Endothelial cell of umbilical vein (primary cell): ENCODE results near the gene PPIL1. TPM values are rescaled to one million over a fixed set of nuclear protein-coding genes. Genes with fewer than 3 reads are reported as not detected.

Source experiments
- BruUV-seq: library from RNA; stranded (reverse); fragments of 400-500 nt; replicated peaks from 2 replicates; lab custom pipeline; 2021; lab: Mats Ljungman, UMichigan
- CTCF ChIA-PET: fragments of 300-600, 350-600 bp; sonication (Branson Sonifier 250); formaldehyde crosslinking; loops from one replicate; lab custom pipeline; 2021; ENCODE audit warnings: antibody characterized with exemption, inconsistent platforms; lab: Charles Lee
- POLR2A ChIA-PET: fragments of 300-600, 350-600 bp; sonication (Branson Sonifier 250); formaldehyde crosslinking; loops from one replicate; lab custom pipeline; 2021; ENCODE audit warnings: antibody characterized with exemption, inconsistent platforms; lab: Charles Lee
- DNase-seq: peaks from one replicate; pipeline ENCODE4 v3.0.0-alpha.2; 2011; ENCODE audit warnings: low read depth, low spot score
- FAIRE-seq: peaks from 2 replicates; lab custom pipeline; 2011; peaks lifted over from hg19 to GRCh38; lab: Jason Lieb, UNC
- H2AFZ ChIP-seq: 2 replicates; pipeline ENCODE4 v1.6.0; 2012; ENCODE audit warnings: low read depth, low read length, control low read depth, inconsistent platforms
- H3K27ac ChIP-seq: 2 replicates; pipeline ENCODE4 v1.5.1; 2011; ENCODE audit warnings: low read depth, mild to moderate bottlenecking, control low read depth, low read length, moderate library complexity; ENCODE audit not compliant: insufficient read depth
- H3K27me3 ChIP-seq, 2 experiments: 2 replicates each; pipeline versions ENCODE4 v1.6.0 to v1.6.1; 2011; ENCODE audit warnings: low read length in 2 of 2, mixed read lengths in 1 of 2; ENCODE audit not compliant: control insufficient read depth in 2 of 2, insufficient read depth in 2 of 2
- H3K36me3 ChIP-seq, 2 experiments: 2 replicates in 1 of 2; 3 replicates in 1 of 2; pipeline ENCODE4 v1.5.1; 2011; ENCODE audit warnings: low read length in 2 of 2, mild to moderate bottlenecking in 1 of 2, moderate library complexity in 1 of 2; ENCODE audit not compliant: control insufficient read depth in 2 of 2, insufficient read depth in 2 of 2; ENCODE audit errors: extremely low read depth in 1 of 2
- H3K4me1 ChIP-seq: 3 replicates; pipeline ENCODE4 v1.5.1; 2011; ENCODE audit warnings: mild to moderate bottlenecking, low read length; ENCODE audit not compliant: control insufficient read depth, insufficient read depth; ENCODE audit errors: extremely low read depth
- H3K4me2 ChIP-seq: 2 replicates; pipeline ENCODE4 v1.6.1; 2011; ENCODE audit warnings: low read length, control low read depth, mixed read lengths; ENCODE audit not compliant: insufficient read depth
- H3K4me3 ChIP-seq, 3 experiments: fragments of 200-600 bp in 1 of 3; sonication (generic), shearing (Covaris generic) in 1 of 3; replicated peaks in 1 of 3; 2 replicates each; pipeline ENCODE4 v1.5.1; 2011 to 2016; ENCODE audit warnings: control low read depth in 3 of 3, low read length in 3 of 3, mild to moderate bottlenecking in 2 of 3, inconsistent platforms in 1 of 3, low read depth in 1 of 3, moderate library complexity in 1 of 3; ENCODE audit not compliant: insufficient read depth in 1 of 3
- H3K79me2 ChIP-seq: 2 replicates; pipeline ENCODE4 v1.6.0; 2012; ENCODE audit warnings: low read length, inconsistent platforms; ENCODE audit not compliant: control insufficient read depth, insufficient read depth
- H3K9ac ChIP-seq: replicated peaks from 2 replicates; pipeline ENCODE3; 2011; ENCODE audit warnings: low read length, control low read depth; ENCODE audit not compliant: insufficient read depth; ENCODE audit errors: extremely low read depth
- H3K9me1 ChIP-seq: replicated peaks from 3 replicates; pipeline ENCODE4 v1.6.0; 2011; ENCODE audit warnings: mild to moderate bottlenecking, low read length; ENCODE audit not compliant: control insufficient read depth, insufficient read depth; ENCODE audit errors: extremely low read depth
- H3K9me3 ChIP-seq: replicated peaks from 2 replicates; pipeline ENCODE4 v1.5.1; 2012; ENCODE audit warnings: low read length, inconsistent platforms; ENCODE audit not compliant: control insufficient read depth, insufficient read depth
- H4K20me1 ChIP-seq: replicated peaks from 2 replicates; pipeline ENCODE3; 2011; ENCODE audit warnings: mild to moderate bottlenecking, low read length; ENCODE audit not compliant: control insufficient read depth, insufficient read depth; ENCODE audit errors: extremely low read depth
- EZH2 ChIP-seq: IDR thresholded peaks from 2 replicates; pipeline ENCODE4 v1.6.1; 2012; ENCODE audit warnings: borderline replicate concordance, low read depth, mild to moderate bottlenecking, moderate library complexity, low read length, inconsistent platforms; ENCODE audit not compliant: severe bottlenecking
- FOS ChIP-seq: IDR thresholded peaks from 2 replicates; pipeline ENCODE4 v1.6.1; 2011; ENCODE audit warnings: mild to moderate bottlenecking, low read length, moderate library complexity, borderline replicate concordance; ENCODE audit not compliant: insufficient read depth
- GATA2 ChIP-seq: IDR thresholded peaks from 2 replicates; pipeline ENCODE4 v1.7.0; 2011; ENCODE audit warnings: low read depth, mild to moderate bottlenecking, moderate library complexity, mixed read lengths, low read length; ENCODE audit not compliant: insufficient read length, insufficient read depth
- JUN ChIP-seq: IDR thresholded peaks from 2 replicates; pipeline ENCODE4 v1.6.1; 2011; ENCODE audit warnings: borderline replicate concordance, low read depth; ENCODE audit not compliant: insufficient read length, insufficient read depth
- MAX ChIP-seq: IDR thresholded peaks from 2 replicates; pipeline ENCODE4 v1.6.1; 2011; ENCODE audit not compliant: insufficient read depth, insufficient read length
- MYC ChIP-seq: IDR thresholded peaks from one replicate; pipeline ENCODE4 v1.6.1; 2011; ENCODE audit warnings: mild to moderate bottlenecking, low read depth, low read length
- POLR2A ChIP-seq: IDR thresholded peaks from 2 replicates; pipeline ENCODE4 v1.6.1; 2012; ENCODE audit warnings: low read depth, mild to moderate bottlenecking, control low read depth, low read length
- POLR2AphosphoS5 ChIP-seq: IDR thresholded peaks from 2 replicates; pipeline ENCODE4 v1.6.1; 2012; ENCODE audit warnings: low read depth, mild to moderate bottlenecking, control low read depth, low read length, moderate library complexity; ENCODE audit not compliant: insufficient read depth
- dilution Hi-C: fragments of 300-500 bp; cut with MboI; formaldehyde crosslinking; loops from one replicate; pipeline ENCODE4 v1.15.0; 2019; ENCODE audit warnings: low sequenced_read_pairs; ENCODE audit not compliant: extremely low pct_ligation_motif_present
- intact Hi-C: fragments of 100-400 bp; cut with micrococcal nuclease; formaldehyde crosslinking; loops from one replicate; pipeline ENCODE4 v1.10.0; 2022
- polyA plus RNA-seq, 4 experiments: library from polyadenylated mRNA; depleted of rRNA in 3 of 4; stranded (reverse) in 3 of 4; unstranded in 1 of 4; fragments of >200 nt; gene quantifications; 2 replicates each; pipeline versions ENCODE4 v1.2.1 to v1.2.3, GENCODE V29; 2011 to 2012; ENCODE audit warnings: missing spikeins in 1 of 4
- total RNA-seq: library from RNA; stranded (reverse); gene quantifications from 2 replicates; pipeline ENCODE4 v1.2.3, GENCODE V29; 2021
- TF ChIP-seq, protein P1 (sequence below), 2 donors: IDR thresholded peaks; 1 replicate in 1 of 2; 2 replicates in 1 of 2; pipeline ENCODE4 v1.5.1; 2011; ENCODE audit warnings: low read length in 2 of 2, mild to moderate bottlenecking in 2 of 2, moderate library complexity in 2 of 2, control low read depth in 1 of 2, inconsistent platforms in 1 of 2, low read depth in 1 of 2; ENCODE audit not compliant: insufficient read depth in 1 of 2; ENCODE audit errors: extremely low read depth in 1 of 2

PPIL1 gene
- total and polyA plus RNA-seq, 2 donors (not counting 3 experiments of a cell fraction or from before 2014, with no cell fraction given): 28.6 to 35.6 TPM

DNA sequence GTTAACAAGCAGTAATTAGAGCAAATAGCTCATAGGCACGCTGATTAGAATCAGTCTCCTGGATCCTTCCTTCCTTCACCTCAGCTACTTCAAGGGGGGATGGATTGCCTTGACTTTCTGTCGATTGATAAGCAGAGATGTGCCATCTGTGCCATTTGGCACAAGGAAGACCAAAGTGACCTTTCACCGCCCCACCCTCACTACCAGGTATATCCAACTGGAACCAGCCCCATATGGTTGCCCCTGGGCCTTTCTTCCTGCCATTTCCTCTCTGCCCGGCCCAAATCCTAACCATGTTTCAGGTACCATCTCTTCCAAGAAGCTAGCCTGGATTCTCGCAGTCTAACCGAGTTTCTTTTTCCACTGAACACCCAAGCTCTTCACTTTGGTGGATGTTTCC is 26.6 kb downstream of the PPIL1 start:
- CTCF ChIA-PET: interaction anchor here (0.7 to 8.7 kb wide), 7 partner anchors 16 to 170 kb away, joined by 3 to 552 read pairs (median 5); no protein-coding TSS in a partner anchor

More for the DNA sequence above, 26.6 kb downstream of the PPIL1 start:
- Histone ChIP-seq H3K4me3 (no peak overlapping the region), H3K36me3 (no peaks in the 10 kb centered on the region), H3K27me3 (no peaks in the 10 kb centered on the region), H3K27ac (no peak overlapping the region), H3K9me1 (no peaks in the 10 kb centered on the region), H4K20me1 (no peaks in the 10 kb centered on the region), H3K4me1 (peaks cover 21% of the 10 kb centered on the region), H3K9me3 (no peaks in the 10 kb centered on the region), H3K4me2 (no peak overlapping the region), H2AFZ (peak overlapping the region; percentile 52), H3K9ac (no peak overlapping the region), H3K79me2 (no peaks in the 10 kb centered on the region)
- DNase-seq: no peak
- peak; percentile 12 for FAIRE-seq
- dilution Hi-C loops: no loop called here
- TF ChIP-seq MYC (no peak), GATA2 (no peak), POLR2A (no peak), EZH2 (no peak), JUN (no peak), MAX (no peak), POLR2AphosphoS5 (no peak), FOS (no peak)
- TF ChIP-seq, protein P1, sequence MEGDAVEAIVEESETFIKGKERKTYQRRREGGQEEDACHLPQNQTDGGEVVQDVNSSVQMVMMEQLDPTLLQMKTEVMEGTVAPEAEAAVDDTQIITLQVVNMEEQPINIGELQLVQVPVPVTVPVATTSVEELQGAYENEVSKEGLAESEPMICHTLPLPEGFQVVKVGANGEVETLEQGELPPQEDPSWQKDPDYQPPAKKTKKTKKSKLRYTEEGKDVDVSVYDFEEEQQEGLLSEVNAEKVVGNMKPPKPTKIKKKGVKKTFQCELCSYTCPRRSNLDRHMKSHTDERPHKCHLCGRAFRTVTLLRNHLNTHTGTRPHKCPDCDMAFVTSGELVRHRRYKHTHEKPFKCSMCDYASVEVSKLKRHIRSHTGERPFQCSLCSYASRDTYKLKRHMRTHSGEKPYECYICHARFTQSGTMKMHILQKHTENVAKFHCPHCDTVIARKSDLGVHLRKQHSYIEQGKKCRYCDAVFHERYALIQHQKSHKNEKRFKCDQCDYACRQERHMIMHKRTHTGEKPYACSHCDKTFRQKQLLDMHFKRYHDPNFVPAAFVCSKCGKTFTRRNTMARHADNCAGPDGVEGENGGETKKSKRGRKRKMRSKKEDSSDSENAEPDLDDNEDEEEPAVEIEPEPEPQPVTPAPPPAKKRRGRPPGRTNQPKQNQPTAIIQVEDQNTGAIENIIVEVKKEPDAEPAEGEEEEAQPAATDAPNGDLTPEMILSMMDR (IDR thresholded peaks at IDR 0.05; ENCODE audit: extremely low read depth in 1 of 2, insufficient read depth in 1 of 2, low read depth in 1 of 2, low read length in 2 of 2): no peak
- POLR2A ChIA-PET: no interaction called here
- intact Hi-C loops: no loop called here
- BruUV-seq: no TSS peak
